ENCODE results near the gene ALDH1L2. TPM values are rescaled to one million over a fixed set of nuclear protein-coding genes. Genes with fewer than 3 reads are reported as not detected.

The ALDH1L2 gene
- polyA plus RNA-seq, 2 of the 4 experiments (the other 2 are of a cell fraction) = 2.4 to 28.1 TPM

GRCh38 chr12:105014603-105015002, 69.7 kb downstream of the ALDH1L2 start:
- Histone ChIP-seq H3K4me3 (no peak overlapping the region), H3K27ac (no peak overlapping the region), H3K9me3 (peaks cover 7% of the 10 kb centered on the region; the same call in 1 of the 3 replicates), H3K4me1 (no peaks in the 10 kb centered on the region), H3K4me2 (no peak overlapping the region)
- DNase-seq (ENCODE audit: low read depth in 1 of 2, low spot score in 1 of 2) (no peak), FAIRE-seq (no peak), ATAC-seq (no peak)
- TF ChIP-seq CTCF (IDR thresholded peaks at IDR 0.05) = no peak
- TF ChIP-seq TFCP2L1 (CRISPR knock-in tag; IDR thresholded peaks at IDR 0.05) = no peak
- no peak for TF ChIP-seq JUNB (IDR thresholded peaks at IDR 0.05)
- TF ChIP-seq HDAC2 (IDR thresholded peaks at IDR 0.05) = no peak
- TF ChIP-seq CHD2 (IDR thresholded peaks at IDR 0.05; ENCODE audit: low read length, partially characterized antibody) = no peak
- no peak for TF ChIP-seq FOSB (CRISPR knock-in tag; IDR thresholded peaks at IDR 0.05)
- no peak for TF ChIP-seq BCL3 (IDR thresholded peaks at IDR 0.05)
- no peak for TF ChIP-seq NR3C1 (IDR thresholded peaks at IDR 0.05)
- TF ChIP-seq SREBF2 (IDR thresholded peaks at IDR 0.05) = no peak
- TF ChIP-seq RFX5 (IDR thresholded peaks at IDR 0.05) = no peak
- TF ChIP-seq MAX (IDR thresholded peaks at IDR 0.05) = no peak
- TF ChIP-seq USF2 (IDR thresholded peaks at IDR 0.05) = no peak
- TF ChIP-seq KDM5A (IDR thresholded peaks at IDR 0.05) = no peak
- no peak for TF ChIP-seq EHF (CRISPR knock-in tag; IDR thresholded peaks at IDR 0.05)
- no peak for TF ChIP-seq HEYL (CRISPR knock-in tag; IDR thresholded peaks at IDR 0.05)
- TF ChIP-seq HOXB13 (CRISPR knock-in tag; IDR thresholded peaks at IDR 0.05; ENCODE audit: low read depth) = no peak
- no peak for TF ChIP-seq HOXA7 (CRISPR knock-in tag; IDR thresholded peaks at IDR 0.05)
- no peak for TF ChIP-seq NPAS2 (CRISPR knock-in tag; IDR thresholded peaks at IDR 0.05; ENCODE audit: borderline replicate concordance)
- TF ChIP-seq MAZ (IDR thresholded peaks at IDR 0.05; ENCODE audit: borderline replicate concordance, low read depth, low read length) = no peak
- POLR2A ChIA-PET = no interaction called here
- 96% methylated on average over 2 of the region's 2 CpGs for WGBS (ENCODE audit: missing lambda C conversion rate)
- CTCF ChIA-PET = interaction anchor here (1.3 kb wide), 1 partner anchor 656 kb away, joined by 3 read pairs; no protein-coding TSS in a partner anchor

GRCh38 chr12:105013892-105014291, 70.4 kb downstream of the ALDH1L2 start:
- FAIRE-seq (no peak), DNase-seq (ENCODE audit: low read depth in 1 of 2, low spot score in 1 of 2) (no peak), ATAC-seq (no peak)
- H3K4me2 ChIP-seq = no peak overlapping the region
- TF ChIP-seq HMGXB4 (CRISPR knock-in tag; IDR thresholded peaks at IDR 0.05; ENCODE audit: borderline replicate concordance) (no peak), CTCF (IDR thresholded peaks at IDR 0.05) (no peak), USF2 (IDR thresholded peaks at IDR 0.05) (no peak), BHLHE40 (IDR thresholded peaks at IDR 0.05; ENCODE audit: low read depth, low read length) (no peak), HOXB13 (CRISPR knock-in tag; IDR thresholded peaks at IDR 0.05; ENCODE audit: low read depth) (no peak), ATOH8 (CRISPR knock-in tag; IDR thresholded peaks at IDR 0.05; ENCODE audit: low read depth) (no peak), EHF (CRISPR knock-in tag; IDR thresholded peaks at IDR 0.05) (no peak), POLR2AphosphoS2 (conservative IDR thresholded peaks at IDR 0.05; ENCODE audit: low read length) (no peak), NPAS2 (CRISPR knock-in tag; IDR thresholded peaks at IDR 0.05; ENCODE audit: borderline replicate concordance) (no peak), FOXS1 (CRISPR knock-in tag; IDR thresholded peaks at IDR 0.05) (no peak), CEBPB (IDR thresholded peaks at IDR 0.05) (no peak), RCOR1 (IDR thresholded peaks at IDR 0.05; ENCODE audit: low read depth, low read length) (no peak), NR3C1 (IDR thresholded peaks at IDR 0.05) (no peak), RARB (CRISPR knock-in tag; IDR thresholded peaks at IDR 0.05) (no peak), PHF8 (IDR thresholded peaks at IDR 0.05; ENCODE audit: borderline replicate concordance, low read depth) (no peak), JUNB (IDR thresholded peaks at IDR 0.05) (no peak), KDM5A (IDR thresholded peaks at IDR 0.05) (no peak)
- H3K9me3 ChIP-seq = peaks cover 7% of the 10 kb centered on the region; the same call in 1 of the 3 replicates
- H3K27ac ChIP-seq = no peak overlapping the region
- no peaks in the 10 kb centered on the region for H3K4me1 ChIP-seq
- 97% methylated on average over 9 of the region's 9 CpGs for WGBS (ENCODE audit: missing lambda C conversion rate)
- no peak overlapping the region for H3K4me3 ChIP-seq
- ChIA-PET CTCF (interaction anchor here (1.3 kb wide), 1 partner anchor 655 kb away, joined by 3 read pairs; no protein-coding TSS in a partner anchor), POLR2A (no interaction called here)
